Measurements from ENCODE around the gene MAD1L1. TPM values are rescaled to one million over a fixed set of nuclear protein-coding genes. Genes with fewer than 3 reads are reported as not detected.

The MAD1L1 gene
- total RNA-seq, 1 experiment from 2014 or later, result 43.8 TPM

DNA sequence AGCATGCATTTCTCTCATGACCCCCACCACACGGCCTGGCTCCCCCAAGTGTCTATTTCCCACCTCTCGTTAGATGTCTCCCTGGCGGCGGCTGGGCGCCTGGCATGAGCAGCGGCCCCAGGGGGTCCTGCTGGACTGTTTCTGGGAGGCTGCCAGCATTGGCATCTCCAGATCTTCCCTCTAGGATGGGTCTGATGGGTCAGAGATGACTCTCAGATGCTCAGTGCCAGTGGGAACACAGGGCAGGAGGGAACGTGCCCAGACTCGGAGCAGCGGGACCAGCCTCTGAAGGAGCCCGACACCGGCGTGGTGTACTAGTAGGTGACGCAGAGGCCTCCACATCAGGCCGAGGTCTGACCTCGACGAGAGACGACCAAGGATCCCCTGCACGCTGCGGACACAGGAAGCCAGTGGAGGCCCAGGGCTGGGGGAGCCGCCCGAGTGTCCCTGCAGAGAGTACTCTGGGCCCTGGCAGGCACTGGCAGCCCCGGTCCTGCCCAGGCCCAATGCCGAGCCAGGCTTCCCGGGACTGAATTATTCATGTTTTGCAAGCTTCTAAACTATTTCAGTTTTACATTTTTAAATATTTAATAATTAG, 323.8 kb downstream of the MAD1L1 start:
- DNase-seq (ENCODE audit: low spot score), result no peak
- ChIA-PET POLR2A (no interaction called here), CTCF (no interaction called here)
- H3K36me3 Mint-ChIP-seq, result no peaks in the 10 kb centered on the region
- no peaks in the 10 kb centered on the region for H3K9me3 Mint-ChIP-seq
- no peak for TF ChIP-seq ETV6 (CRISPR knock-in tag; IDR thresholded peaks at IDR 0.05)
- TF ChIP-seq OVOL2 (CRISPR knock-in tag; IDR thresholded peaks at IDR 0.05; ENCODE audit: borderline replicate concordance), result no peak
- TF ChIP-seq, protein P1, sequence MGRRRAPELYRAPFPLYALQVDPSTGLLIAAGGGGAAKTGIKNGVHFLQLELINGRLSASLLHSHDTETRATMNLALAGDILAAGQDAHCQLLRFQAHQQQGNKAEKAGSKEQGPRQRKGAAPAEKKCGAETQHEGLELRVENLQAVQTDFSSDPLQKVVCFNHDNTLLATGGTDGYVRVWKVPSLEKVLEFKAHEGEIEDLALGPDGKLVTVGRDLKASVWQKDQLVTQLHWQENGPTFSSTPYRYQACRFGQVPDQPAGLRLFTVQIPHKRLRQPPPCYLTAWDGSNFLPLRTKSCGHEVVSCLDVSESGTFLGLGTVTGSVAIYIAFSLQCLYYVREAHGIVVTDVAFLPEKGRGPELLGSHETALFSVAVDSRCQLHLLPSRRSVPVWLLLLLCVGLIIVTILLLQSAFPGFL (CRISPR knock-in tag; IDR thresholded peaks at IDR 0.05; ENCODE audit: borderline replicate concordance), result no peak
- TF ChIP-seq, protein P2, sequence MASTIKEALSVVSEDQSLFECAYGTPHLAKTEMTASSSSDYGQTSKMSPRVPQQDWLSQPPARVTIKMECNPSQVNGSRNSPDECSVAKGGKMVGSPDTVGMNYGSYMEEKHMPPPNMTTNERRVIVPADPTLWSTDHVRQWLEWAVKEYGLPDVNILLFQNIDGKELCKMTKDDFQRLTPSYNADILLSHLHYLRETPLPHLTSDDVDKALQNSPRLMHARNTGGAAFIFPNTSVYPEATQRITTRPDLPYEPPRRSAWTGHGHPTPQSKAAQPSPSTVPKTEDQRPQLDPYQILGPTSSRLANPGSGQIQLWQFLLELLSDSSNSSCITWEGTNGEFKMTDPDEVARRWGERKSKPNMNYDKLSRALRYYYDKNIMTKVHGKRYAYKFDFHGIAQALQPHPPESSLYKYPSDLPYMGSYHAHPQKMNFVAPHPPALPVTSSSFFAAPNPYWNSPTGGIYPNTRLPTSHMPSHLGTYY (CRISPR knock-in tag; IDR thresholded peaks at IDR 0.05), result no peak
- no peak for TF ChIP-seq ZNF263 (CRISPR knock-in tag; IDR thresholded peaks at IDR 0.05; ENCODE audit: low read depth)
- H3K27me3 Mint-ChIP-seq (ENCODE audit: low read depth), result no peaks in the 10 kb centered on the region
- no peak overlapping the region for H3K27ac Mint-ChIP-seq
- H3K4me3 Mint-ChIP-seq, result no peak overlapping the region
- no peak for ATAC-seq
- H3K4me1 Mint-ChIP-seq, result no peaks in the 10 kb centered on the region

DNA sequence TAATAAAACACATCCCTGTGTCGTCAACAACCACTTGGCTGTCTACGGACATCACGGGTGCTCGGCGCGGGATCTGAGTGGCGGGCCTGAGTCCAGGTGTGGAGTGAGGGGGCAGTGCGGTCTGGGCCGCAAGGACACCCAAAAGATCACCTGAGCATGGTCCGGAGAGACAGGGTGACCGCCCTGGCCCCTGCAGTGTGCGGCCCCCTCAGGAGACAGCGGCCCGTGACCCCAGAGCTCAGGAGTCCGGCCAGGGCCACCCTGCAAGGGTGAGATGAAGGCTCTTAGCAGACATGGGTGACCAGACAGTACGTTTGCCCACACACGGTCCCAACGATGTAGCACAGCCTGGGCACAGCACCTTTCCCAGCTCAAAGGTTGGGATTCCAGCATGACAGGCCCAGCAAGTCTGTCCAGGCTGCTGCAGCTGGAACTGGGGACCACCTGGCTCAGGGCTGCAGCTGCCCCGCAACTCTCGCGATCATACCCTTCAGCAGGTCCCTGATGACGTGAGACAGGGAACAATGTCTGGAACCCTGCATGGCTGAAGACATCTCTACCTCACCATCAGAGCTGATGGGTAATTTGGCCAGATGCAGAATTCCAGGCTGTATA, 324.9 kb downstream of the MAD1L1 start:
- POLR2A ChIA-PET, result no interaction called here
- no peak for TF ChIP-seq ZNF416 (CRISPR knock-in tag; IDR thresholded peaks at IDR 0.05)
- TF ChIP-seq, protein P3, sequence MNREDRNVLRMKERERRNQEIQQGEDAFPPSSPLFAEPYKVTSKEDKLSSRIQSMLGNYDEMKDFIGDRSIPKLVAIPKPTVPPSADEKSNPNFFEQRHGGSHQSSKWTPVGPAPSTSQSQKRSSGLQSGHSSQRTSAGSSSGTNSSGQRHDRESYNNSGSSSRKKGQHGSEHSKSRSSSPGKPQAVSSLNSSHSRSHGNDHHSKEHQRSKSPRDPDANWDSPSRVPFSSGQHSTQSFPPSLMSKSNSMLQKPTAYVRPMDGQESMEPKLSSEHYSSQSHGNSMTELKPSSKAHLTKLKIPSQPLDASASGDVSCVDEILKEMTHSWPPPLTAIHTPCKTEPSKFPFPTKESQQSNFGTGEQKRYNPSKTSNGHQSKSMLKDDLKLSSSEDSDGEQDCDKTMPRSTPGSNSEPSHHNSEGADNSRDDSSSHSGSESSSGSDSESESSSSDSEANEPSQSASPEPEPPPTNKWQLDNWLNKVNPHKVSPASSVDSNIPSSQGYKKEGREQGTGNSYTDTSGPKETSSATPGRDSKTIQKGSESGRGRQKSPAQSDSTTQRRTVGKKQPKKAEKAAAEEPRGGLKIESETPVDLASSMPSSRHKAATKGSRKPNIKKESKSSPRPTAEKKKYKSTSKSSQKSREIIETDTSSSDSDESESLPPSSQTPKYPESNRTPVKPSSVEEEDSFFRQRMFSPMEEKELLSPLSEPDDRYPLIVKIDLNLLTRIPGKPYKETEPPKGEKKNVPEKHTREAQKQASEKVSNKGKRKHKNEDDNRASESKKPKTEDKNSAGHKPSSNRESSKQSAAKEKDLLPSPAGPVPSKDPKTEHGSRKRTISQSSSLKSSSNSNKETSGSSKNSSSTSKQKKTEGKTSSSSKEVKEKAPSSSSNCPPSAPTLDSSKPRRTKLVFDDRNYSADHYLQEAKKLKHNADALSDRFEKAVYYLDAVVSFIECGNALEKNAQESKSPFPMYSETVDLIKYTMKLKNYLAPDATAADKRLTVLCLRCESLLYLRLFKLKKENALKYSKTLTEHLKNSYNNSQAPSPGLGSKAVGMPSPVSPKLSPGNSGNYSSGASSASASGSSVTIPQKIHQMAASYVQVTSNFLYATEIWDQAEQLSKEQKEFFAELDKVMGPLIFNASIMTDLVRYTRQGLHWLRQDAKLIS (CRISPR knock-in tag; IDR thresholded peaks at IDR 0.05; ENCODE audit: borderline replicate concordance), result no peak
- TF ChIP-seq, protein P4, sequence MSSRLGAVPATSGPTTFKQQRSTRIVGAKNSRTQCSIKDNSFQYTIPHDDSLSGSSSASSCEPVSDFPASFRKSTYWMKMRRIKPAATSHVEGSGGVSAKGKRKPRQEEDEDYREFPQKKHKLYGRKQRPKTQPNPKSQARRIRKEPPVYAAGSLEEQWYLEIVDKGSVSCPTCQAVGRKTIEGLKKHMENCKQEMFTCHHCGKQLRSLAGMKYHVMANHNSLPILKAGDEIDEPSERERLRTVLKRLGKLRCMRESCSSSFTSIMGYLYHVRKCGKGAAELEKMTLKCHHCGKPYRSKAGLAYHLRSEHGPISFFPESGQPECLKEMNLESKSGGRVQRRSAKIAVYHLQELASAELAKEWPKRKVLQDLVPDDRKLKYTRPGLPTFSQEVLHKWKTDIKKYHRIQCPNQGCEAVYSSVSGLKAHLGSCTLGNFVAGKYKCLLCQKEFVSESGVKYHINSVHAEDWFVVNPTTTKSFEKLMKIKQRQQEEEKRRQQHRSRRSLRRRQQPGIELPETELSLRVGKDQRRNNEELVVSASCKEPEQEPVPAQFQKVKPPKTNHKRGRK (CRISPR knock-in tag; IDR thresholded peaks at IDR 0.05; ENCODE audit: borderline replicate concordance), result no peak
- no peak for TF ChIP-seq TEAD1 (CRISPR knock-in tag; IDR thresholded peaks at IDR 0.05)
- TF ChIP-seq, protein P5, sequence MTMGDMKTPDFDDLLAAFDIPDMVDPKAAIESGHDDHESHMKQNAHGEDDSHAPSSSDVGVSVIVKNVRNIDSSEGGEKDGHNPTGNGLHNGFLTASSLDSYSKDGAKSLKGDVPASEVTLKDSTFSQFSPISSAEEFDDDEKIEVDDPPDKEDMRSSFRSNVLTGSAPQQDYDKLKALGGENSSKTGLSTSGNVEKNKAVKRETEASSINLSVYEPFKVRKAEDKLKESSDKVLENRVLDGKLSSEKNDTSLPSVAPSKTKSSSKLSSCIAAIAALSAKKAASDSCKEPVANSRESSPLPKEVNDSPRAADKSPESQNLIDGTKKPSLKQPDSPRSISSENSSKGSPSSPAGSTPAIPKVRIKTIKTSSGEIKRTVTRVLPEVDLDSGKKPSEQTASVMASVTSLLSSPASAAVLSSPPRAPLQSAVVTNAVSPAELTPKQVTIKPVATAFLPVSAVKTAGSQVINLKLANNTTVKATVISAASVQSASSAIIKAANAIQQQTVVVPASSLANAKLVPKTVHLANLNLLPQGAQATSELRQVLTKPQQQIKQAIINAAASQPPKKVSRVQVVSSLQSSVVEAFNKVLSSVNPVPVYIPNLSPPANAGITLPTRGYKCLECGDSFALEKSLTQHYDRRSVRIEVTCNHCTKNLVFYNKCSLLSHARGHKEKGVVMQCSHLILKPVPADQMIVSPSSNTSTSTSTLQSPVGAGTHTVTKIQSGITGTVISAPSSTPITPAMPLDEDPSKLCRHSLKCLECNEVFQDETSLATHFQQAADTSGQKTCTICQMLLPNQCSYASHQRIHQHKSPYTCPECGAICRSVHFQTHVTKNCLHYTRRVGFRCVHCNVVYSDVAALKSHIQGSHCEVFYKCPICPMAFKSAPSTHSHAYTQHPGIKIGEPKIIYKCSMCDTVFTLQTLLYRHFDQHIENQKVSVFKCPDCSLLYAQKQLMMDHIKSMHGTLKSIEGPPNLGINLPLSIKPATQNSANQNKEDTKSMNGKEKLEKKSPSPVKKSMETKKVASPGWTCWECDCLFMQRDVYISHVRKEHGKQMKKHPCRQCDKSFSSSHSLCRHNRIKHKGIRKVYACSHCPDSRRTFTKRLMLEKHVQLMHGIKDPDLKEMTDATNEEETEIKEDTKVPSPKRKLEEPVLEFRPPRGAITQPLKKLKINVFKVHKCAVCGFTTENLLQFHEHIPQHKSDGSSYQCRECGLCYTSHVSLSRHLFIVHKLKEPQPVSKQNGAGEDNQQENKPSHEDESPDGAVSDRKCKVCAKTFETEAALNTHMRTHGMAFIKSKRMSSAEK (CRISPR knock-in tag; IDR thresholded peaks at IDR 0.05; ENCODE audit: borderline replicate concordance), result no peak
- TF ChIP-seq, protein P6, sequence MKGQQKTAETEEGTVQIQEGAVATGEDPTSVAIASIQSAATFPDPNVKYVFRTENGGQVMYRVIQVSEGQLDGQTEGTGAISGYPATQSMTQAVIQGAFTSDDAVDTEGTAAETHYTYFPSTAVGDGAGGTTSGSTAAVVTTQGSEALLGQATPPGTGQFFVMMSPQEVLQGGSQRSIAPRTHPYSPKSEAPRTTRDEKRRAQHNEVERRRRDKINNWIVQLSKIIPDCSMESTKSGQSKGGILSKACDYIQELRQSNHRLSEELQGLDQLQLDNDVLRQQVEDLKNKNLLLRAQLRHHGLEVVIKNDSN (CRISPR knock-in tag; IDR thresholded peaks at IDR 0.05), result no peak
- TF ChIP-seq, protein P7, sequence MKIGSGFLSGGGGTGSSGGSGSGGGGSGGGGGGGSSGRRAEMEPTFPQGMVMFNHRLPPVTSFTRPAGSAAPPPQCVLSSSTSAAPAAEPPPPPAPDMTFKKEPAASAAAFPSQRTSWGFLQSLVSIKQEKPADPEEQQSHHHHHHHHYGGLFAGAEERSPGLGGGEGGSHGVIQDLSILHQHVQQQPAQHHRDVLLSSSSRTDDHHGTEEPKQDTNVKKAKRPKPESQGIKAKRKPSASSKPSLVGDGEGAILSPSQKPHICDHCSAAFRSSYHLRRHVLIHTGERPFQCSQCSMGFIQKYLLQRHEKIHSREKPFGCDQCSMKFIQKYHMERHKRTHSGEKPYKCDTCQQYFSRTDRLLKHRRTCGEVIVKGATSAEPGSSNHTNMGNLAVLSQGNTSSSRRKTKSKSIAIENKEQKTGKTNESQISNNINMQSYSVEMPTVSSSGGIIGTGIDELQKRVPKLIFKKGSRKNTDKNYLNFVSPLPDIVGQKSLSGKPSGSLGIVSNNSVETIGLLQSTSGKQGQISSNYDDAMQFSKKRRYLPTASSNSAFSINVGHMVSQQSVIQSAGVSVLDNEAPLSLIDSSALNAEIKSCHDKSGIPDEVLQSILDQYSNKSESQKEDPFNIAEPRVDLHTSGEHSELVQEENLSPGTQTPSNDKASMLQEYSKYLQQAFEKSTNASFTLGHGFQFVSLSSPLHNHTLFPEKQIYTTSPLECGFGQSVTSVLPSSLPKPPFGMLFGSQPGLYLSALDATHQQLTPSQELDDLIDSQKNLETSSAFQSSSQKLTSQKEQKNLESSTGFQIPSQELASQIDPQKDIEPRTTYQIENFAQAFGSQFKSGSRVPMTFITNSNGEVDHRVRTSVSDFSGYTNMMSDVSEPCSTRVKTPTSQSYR (CRISPR knock-in tag; IDR thresholded peaks at IDR 0.05), result no peak
- TF ChIP-seq ZNF232 (CRISPR knock-in tag; IDR thresholded peaks at IDR 0.05), result no peak
- TF ChIP-seq, protein P8, sequence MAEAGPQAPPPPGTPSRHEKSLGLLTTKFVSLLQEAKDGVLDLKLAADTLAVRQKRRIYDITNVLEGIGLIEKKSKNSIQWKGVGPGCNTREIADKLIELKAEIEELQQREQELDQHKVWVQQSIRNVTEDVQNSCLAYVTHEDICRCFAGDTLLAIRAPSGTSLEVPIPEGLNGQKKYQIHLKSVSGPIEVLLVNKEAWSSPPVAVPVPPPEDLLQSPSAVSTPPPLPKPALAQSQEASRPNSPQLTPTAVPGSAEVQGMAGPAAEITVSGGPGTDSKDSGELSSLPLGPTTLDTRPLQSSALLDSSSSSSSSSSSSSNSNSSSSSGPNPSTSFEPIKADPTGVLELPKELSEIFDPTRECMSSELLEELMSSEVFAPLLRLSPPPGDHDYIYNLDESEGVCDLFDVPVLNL (CRISPR knock-in tag; IDR thresholded peaks at IDR 0.05; ENCODE audit: borderline replicate concordance, low read depth), result no peak
- TF ChIP-seq ZNF263 (CRISPR knock-in tag; IDR thresholded peaks at IDR 0.05; ENCODE audit: low read depth), result no peak
- no peak for TF ChIP-seq ATF1 (CRISPR knock-in tag; IDR thresholded peaks at IDR 0.05)

More for the DNA sequence above, 324.9 kb downstream of the MAD1L1 start:
- H3K36me3 Mint-ChIP-seq, result no peaks in the 10 kb centered on the region
- H3K27ac Mint-ChIP-seq, result no peak overlapping the region
- DNase-seq (ENCODE audit: low spot score) (no peak), ATAC-seq (no peak)
- CTCF ChIA-PET, result interaction anchor here (0.9 kb wide), 1 partner anchor 24 kb away, joined by 3 read pairs; no protein-coding TSS in a partner anchor
- H3K4me3 Mint-ChIP-seq, result no peak overlapping the region
- no peaks in the 10 kb centered on the region for H3K9me3 Mint-ChIP-seq
- no peaks in the 10 kb centered on the region for H3K4me1 Mint-ChIP-seq
- H3K27me3 Mint-ChIP-seq (ENCODE audit: low read depth), result no peaks in the 10 kb centered on the region
